ENCODE results near the gene CEP152.

CEP152 gene

DNA sequence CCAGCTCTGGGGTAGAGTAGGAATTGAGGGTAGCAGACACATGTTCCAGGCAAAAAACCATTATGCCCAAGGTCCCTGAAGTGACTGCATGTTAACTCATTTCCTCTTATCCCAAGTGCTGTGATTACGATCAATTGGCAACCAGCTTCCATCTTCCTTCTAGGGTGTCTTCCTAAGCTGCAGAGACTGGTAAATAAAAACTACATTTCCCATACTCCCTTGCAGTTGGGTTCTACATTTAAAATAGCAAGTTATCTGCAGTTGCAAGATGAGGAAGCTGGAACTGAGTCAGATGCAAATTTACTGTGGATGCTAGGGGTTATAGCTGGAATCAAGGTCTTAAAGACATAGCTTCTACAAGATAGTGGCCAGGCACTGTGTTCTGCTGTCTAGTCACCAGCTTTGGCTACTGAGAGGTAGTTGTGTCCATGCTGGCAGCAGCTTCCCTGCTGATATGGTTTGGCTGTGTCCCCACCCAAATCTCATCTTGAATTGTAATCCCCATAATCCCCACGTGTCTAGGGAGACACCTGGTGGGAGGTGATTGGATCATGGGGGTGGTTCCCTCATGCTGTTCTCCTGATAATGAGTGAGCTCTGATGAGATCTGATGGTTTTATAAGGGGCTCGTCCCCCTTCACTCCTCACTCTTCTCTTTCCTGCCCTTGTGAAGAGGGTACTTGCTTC lies 114.1 kb downstream of the CEP152 start:
- DNase-seq: no peak

DNA sequence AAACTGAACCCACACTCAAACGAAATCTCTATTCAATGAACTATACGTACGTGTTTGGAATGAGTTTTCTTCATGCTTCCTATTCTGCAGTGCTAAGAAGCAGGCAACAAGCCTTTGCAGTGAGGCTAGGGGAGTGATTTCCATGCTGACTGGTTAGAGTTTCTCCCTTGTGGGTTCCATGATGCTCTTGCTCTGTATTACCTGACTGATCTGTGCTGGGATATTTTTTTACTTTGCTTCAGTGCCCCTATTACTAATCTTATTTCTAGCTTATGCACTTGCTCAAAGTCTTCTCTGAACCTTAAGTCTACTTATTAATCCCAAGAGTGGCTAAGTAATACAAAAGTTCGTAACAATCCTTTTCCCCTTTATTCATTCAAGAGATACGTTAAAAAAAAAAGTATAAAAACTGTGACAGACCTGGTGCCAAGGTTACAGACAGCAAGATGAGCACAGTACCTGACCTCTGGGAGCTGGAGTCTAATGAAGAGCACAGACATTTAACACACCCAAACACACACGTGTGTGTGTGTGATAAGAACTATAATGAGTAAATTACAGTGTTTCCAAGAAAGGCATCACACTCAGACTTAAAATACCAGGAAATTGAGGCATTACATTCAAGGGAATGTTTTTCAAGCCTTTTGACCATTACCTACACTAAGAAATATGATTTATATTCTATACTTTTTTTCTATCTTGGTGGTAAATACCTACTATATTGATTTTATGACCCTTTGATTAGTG lies 114.9 kb downstream of the CEP152 start:
- DNase-seq: no peak

DNA sequence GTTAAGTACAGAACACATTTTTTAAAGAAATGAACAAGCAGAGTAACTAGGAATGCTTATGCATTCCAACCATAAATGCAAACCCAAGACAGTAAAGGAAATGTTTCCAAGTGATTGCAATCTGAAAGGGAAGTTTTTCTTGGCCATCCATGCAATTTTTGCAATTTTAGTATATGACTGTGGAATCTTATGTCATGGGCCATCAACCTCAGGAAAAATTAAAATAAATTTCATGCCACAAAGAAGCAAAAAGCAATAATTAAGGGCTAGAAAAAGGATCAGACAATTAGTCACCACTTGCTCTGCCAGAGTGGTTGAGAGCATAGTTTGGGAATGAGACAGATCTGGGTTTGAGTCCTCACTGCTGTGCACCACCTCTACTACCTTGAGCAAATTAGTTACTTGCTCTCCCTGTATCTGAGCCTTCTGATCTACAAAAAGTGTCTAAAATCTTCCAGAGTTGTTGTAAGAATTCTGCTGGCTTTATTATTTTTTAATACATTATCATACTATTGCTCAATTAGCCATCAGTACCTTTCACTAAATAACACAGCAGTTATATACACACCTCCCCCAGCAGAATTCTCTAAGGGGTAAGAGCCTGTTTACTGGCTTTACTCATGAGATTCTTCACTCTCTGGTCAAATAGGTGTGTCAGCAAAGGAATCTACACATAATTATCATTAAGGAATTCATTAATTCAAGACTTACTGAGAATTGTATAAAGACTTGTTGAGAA lies 115.6 kb downstream of the CEP152 start:
- DNase-seq: no peak

DNA sequence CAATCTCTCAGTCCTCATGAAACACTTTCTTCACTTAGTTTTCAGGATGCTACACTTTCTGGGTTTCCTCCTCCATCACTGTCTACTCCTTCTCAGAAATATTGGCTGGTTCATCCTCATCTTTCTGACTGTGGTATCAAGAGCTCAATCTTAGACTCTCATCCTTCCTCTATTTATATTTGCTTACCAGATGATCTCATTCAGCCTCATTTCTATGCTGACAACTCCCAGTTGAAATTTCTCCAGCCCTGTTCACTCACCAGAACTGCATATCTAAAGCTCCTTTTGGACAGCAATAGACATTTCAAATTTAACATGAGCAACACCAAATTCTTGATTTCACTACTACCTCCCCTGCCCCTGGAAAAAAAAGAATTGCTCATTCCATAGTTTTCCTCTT lies 117.4 kb downstream of the CEP152 start:
- no peak for DNase-seq

DNA sequence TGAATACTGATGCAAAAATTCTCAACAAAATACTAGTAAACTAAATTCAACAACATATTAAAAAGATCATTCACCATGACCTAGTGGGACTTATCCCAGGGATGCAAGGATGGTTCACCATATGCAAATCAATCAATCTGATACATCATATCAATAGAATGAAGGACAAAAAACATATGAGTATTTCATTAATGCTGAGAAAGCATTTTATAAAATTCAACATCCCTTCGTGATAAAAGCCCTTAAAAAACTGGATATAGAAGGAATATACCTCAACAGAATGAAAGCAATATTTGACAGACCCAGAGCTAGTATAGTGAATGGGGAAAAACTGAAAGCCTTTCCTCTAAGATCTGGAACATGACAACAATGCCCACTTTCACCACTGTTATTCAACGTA lies 122.4 kb downstream of the CEP152 start:
- no peak for DNase-seq

All from CD4-positive, alpha-beta T cell treated with Interleukin-15 for 1 hour (primary cell).